Left lung (tissue), 14 donors: Measurements from ENCODE around the gene KPTN. TPM values are rescaled to one million over a fixed set of nuclear protein-coding genes. Genes with fewer than 3 reads are reported as not detected.

Experiments used
- ATAC-seq: fragments of 200-7000 bp; cut with Tn5 transposase; one replicate; pipeline ENCODE4 v1.9.1; 2020; ENCODE audit warnings: moderate library complexity
- DNase-seq, 4 donors: peaks; one replicate each; pipeline ENCODE4 v3.0.0-alpha.2; 2013 to 2020
- H3K27ac ChIP-seq, 2 donors: fragments of 200-600 bp; sonication (generic) in 1 of 2; one replicate each; pipeline versions ENCODE4 v1.5.0 to v1.8.0; 2020 to 2021
- H3K27me3 ChIP-seq, 2 donors: fragments of 200-600 bp; sonication (generic) in 1 of 2; one replicate each; pipeline versions ENCODE4 v1.5.0 to v1.8.0; 2020 to 2021
- H3K36me3 ChIP-seq, 2 donors: fragments of 200-600 bp; sonication (generic) in 1 of 2; one replicate each; pipeline versions ENCODE4 v1.5.0 to v1.8.0; 2020 to 2021
- H3K4me1 ChIP-seq, 2 donors: fragments of 200-600 bp; one replicate each; pipeline ENCODE4 v1.8.0; 2021
- H3K4me3 ChIP-seq, 2 donors: fragments of 200-600 bp; sonication (generic) in 1 of 2; one replicate each; pipeline versions ENCODE4 v1.5.0 to v1.8.0; 2020 to 2021; ENCODE audit warnings: mild to moderate bottlenecking in 1 of 2
- H3K9me3 ChIP-seq, 2 donors: fragments of 200-600 bp; sonication (generic) in 1 of 2; one replicate each; pipeline versions ENCODE4 v1.5.0 to v1.8.0; 2020 to 2021
- CTCF ChIP-seq, 2 donors: fragments of 200-600 bp; sonication (generic) in 1 of 2; IDR thresholded peaks; one replicate each; pipeline versions ENCODE4 v1.5.0 to v1.8.0; 2021; ENCODE audit warnings: antibody characterized with exemption in 2 of 2
- intact Hi-C, 2 donors: fragments of 100-400 bp; cut with DNase I; formaldehyde crosslinking; loops; one replicate each; pipeline versions ENCODE4 v1.11.2 to v1.14.2; 2022
- long read RNA-seq, 12 donors: library from polyadenylated mRNA in 2 of 12; unstranded in 2 of 12; transcript quantifications; one replicate each; pipeline ENCODE4 v2.0.0 and lab custom pipeline, GENCODE V29; 2019 to 2026
- polyA plus RNA-seq, 6 donors: library from polyadenylated mRNA; unstranded; fragments of 120-200 nt; gene quantifications; one replicate each; pipeline ENCODE4 v1.2.1, GENCODE V29; 2013; ENCODE audit not compliant: insufficient read length in 6 of 6
- total RNA-seq, 2 donors: library from RNA; stranded (reverse); fragmentation: NEBNext Ultra II Directional; extraction: Animal tissue kit (Norgen Biotek cat#: 25700); gene quantifications; one replicate each; pipeline ENCODE4 v1.2.1, GENCODE V29; 2021
- donor health status: DM: no; HTN: yes; CAD: no.
- donor health status: DM: no; HTN: no; CAD: no.

KPTN gene
- total RNA-seq = 10 to 100 TPM; 12.0 to 12.3 TPM
- polyA plus RNA-seq = 10 to 100 TPM; 13.1 to 17.8 (median 14.4) TPM
- long read RNA-seq, donor 1, transcript KPTN-201 (12 exons, 1,691 nt) = major isoform, 6 of 13 reads
- long read RNA-seq, donor 1, partial matches to known transcripts = 7 of 13 reads
- long read RNA-seq, donor 1, other reads (novel, unspliced or antisense) = 0 of 13 reads
- long read RNA-seq, donor 2, partial matches to known transcripts = 7 of 7 reads
- long read RNA-seq, donor 2, other reads (novel, unspliced or antisense) = 0 of 7 reads
- long read RNA-seq, donor 3, partial matches to known transcripts = 9 of 12 reads
- long read RNA-seq, donor 3, other reads (novel, unspliced or antisense) = 0 of 12 reads
- long read RNA-seq, donor 4, partial matches to known transcripts = 4 of 9 reads
- long read RNA-seq, donor 4, other reads (novel, unspliced or antisense) = 3 of 9 reads
- long read RNA-seq, donor 5, partial matches to known transcripts = 0 of 4 reads
- long read RNA-seq, donor 5, other reads (novel, unspliced or antisense) = 0 of 4 reads
- long read RNA-seq, donor 6, partial matches to known transcripts = 0 of 4 reads
- long read RNA-seq, donor 6, other reads (novel, unspliced or antisense) = 0 of 4 reads
- long read RNA-seq, donor 7, partial matches to known transcripts = 6 of 8 reads
- long read RNA-seq, donor 7, other reads (novel, unspliced or antisense) = 0 of 8 reads
- long read RNA-seq, donor 8, partial matches to known transcripts = 0 of 1 reads
- long read RNA-seq, donor 8, other reads (novel, unspliced or antisense) = 0 of 1 reads
- long read RNA-seq, donor 9 = 0 reads
- long read RNA-seq, donor 10, partial matches to known transcripts = 0 of 2 reads
- long read RNA-seq, donor 10, other reads (novel, unspliced or antisense) = 2 of 2 reads
- long read RNA-seq, donor 11 = 0 reads
- long read RNA-seq, donor 12, partial matches to known transcripts = 0 of 4 reads
- long read RNA-seq, donor 12, other reads (novel, unspliced or antisense) = 0 of 4 reads

GRCh38 chr19:47483800-47484690 lies at the start of gene KPTN:
Gene KPTN (minus strand): TSS chr19:47484219. CDS start chr19:47484160, 59 bp downstream.
- no peaks in the 10 kb centered on the region for H3K27me3 ChIP-seq
- H3K4me1 ChIP-seq = peaks cover 5 to 20% of the 10 kb centered on the region in 2 donors
- ATAC-seq = peak; percentile 93
- peaks cover 0 to 29% of the 10 kb centered on the region in 2 donors for H3K36me3 ChIP-seq
- intact Hi-C loops = no loop called here
- peak within 1 kb of the TSS; percentile 46 to 56 for H3K4me3 ChIP-seq
- peak; percentile 74 to 79 for TF ChIP-seq CTCF (IDR thresholded peaks at IDR 0.05)
- DNase-seq = peak; percentile 90 to 97 (median 92)
- H3K9me3 ChIP-seq = no peaks in the 10 kb centered on the region
- peak within 1 kb of the TSS; percentile 79 to 92 for H3K27ac ChIP-seq

- Histone ChIP-seq H3K9me3 (no peaks in the 10 kb centered on the region), H3K36me3 (no peaks in the 10 kb centered on the region), H3K27ac (no peak overlapping the region), H3K27me3 (no peaks in the 10 kb centered on the region), H3K4me3 (no peak overlapping the region), H3K4me1 (no peaks in the 10 kb centered on the region)
- intact Hi-C loops = no loop called here
- DNase-seq (no peak), ATAC-seq (no peak)
- TF ChIP-seq CTCF (IDR thresholded peaks at IDR 0.05) = no peak
These were observed 47.8 kb upstream of the KPTN start for GRCh38 chr19:47531640-47532387.

GRCh38 chr19:47529018-47529742 lies 45.2 kb upstream of the KPTN start:
- no peak overlapping the region for H3K27ac ChIP-seq
- H3K4me1 ChIP-seq = no peaks in the 10 kb centered on the region
- ATAC-seq = no peak
- TF ChIP-seq CTCF (IDR thresholded peaks at IDR 0.05) = no peak
- intact Hi-C loops = no loop called here
- H3K4me3 ChIP-seq = no peak overlapping the region
- H3K27me3 ChIP-seq = no peaks in the 10 kb centered on the region
- H3K9me3 ChIP-seq = no peaks in the 10 kb centered on the region
- no peak for DNase-seq
- no peaks in the 10 kb centered on the region for H3K36me3 ChIP-seq

- TF ChIP-seq CTCF (IDR thresholded peaks at IDR 0.05) = no peak
- H3K4me3 ChIP-seq = no peak overlapping the region
- ATAC-seq (no peak), DNase-seq (no peak)
- intact Hi-C loops = no loop called here
- no peaks in the 10 kb centered on the region for H3K9me3 ChIP-seq
- H3K36me3 ChIP-seq = no peaks in the 10 kb centered on the region
- H3K27ac ChIP-seq = no peak overlapping the region
- H3K4me1 ChIP-seq = peaks cover 0 to 16% of the 10 kb centered on the region in 2 donors
- peaks cover 0 to 9% of the 10 kb centered on the region in 2 donors for H3K27me3 ChIP-seq
These were observed 42.8 kb upstream of the KPTN start for GRCh38 chr19:47526798-47527197.
